NT2/D1 (cell line): Measurements from ENCODE around the gene YWHAQ.

Experiments
- SUZ12 ChIP-seq: IDR thresholded peaks from 2 replicates; pipeline ENCODE4 v1.6.1; 2011; ENCODE audit not compliant: insufficient read length, insufficient read depth; ENCODE audit errors: extremely low read depth
- YY1 ChIP-seq: IDR thresholded peaks from 2 replicates; pipeline ENCODE4 v1.6.1; 2011; ENCODE audit not compliant: insufficient read length, insufficient read depth
- ZNF274 ChIP-seq: IDR thresholded peaks from 2 replicates; pipeline ENCODE4 v1.6.1; 2011; ENCODE audit warnings: mild to moderate bottlenecking, low read depth, low read length

DNA sequence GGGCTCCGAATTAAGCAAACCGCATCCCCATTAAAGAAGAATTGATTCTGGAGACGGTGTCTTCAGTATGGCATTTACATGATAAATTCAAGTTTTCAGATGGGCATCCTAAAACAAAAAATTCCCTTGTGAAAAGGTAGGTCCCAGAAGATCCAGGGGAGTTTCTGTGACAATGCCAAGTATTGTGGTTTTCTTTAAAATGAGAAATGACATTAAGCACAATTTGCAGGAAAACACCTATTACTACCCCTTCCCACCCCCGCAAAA is 689 bp upstream of the YWHAQ start:
- TF ChIP-seq ZNF274 (no peak), SUZ12 (no peak), YY1 (no peak)
